ENCODE results near the gene ABCG1.
A peak's percentile ranks its signal among the peaks of the same experiment; 100 is the strongest.

Gene ABCG1

GRCh38 chr21:42216726-42217572 lies 2.0 kb upstream of the ABCG1 start:
- Histone ChIP-seq H3K4me3 (ENCODE audit: extremely low read depth, insufficient read depth, low read length, poor library complexity, severe bottlenecking) (no peak overlapping the region), H3K9me3 (ENCODE audit: control insufficient read depth, low read length) (peaks cover 8% of the 10 kb centered on the region), H3K27ac (ENCODE audit: low read depth, low read length, severe bottlenecking) (no peak overlapping the region), H3K4me1 (ENCODE audit: control insufficient read depth, insufficient read depth, low read length, poor library complexity, severe bottlenecking) (peaks cover 6% of the 10 kb centered on the region), H3K36me3 (ENCODE audit: control insufficient read depth, insufficient read depth, low read length) (no peaks in the 10 kb centered on the region)
- WGBS, 2 experiments (ENCODE audit: insufficient coverage in 2 of 2) = 87 to 89% methylated on average over 17 of the region's 17 CpGs

GRCh38 chr21:42219606-42220137 lies 732 bp downstream of the ABCG1 start:
- Histone ChIP-seq H3K4me3 (ENCODE audit: extremely low read depth, insufficient read depth, low read length, poor library complexity, severe bottlenecking) (peak overlapping the region; percentile 34), H3K27ac (ENCODE audit: low read depth, low read length, severe bottlenecking) (no peak overlapping the region), H3K4me1 (ENCODE audit: control insufficient read depth, insufficient read depth, low read length, poor library complexity, severe bottlenecking) (peaks cover 6% of the 10 kb centered on the region), H3K9me3 (ENCODE audit: control insufficient read depth, low read length) (peaks cover 8% of the 10 kb centered on the region), H3K36me3 (ENCODE audit: control insufficient read depth, insufficient read depth, low read length) (no peaks in the 10 kb centered on the region)
- 1% methylated on average over 21 to 40 of the region's 41 CpGs for WGBS, 2 experiments (ENCODE audit: insufficient coverage in 2 of 2)

GRCh38 chr21:42220138-42220701 lies 1.3 kb downstream of the ABCG1 start:
- peaks cover 6% of the 10 kb centered on the region for H3K4me1 ChIP-seq (ENCODE audit: control insufficient read depth, insufficient read depth, low read length, poor library complexity, severe bottlenecking)
- H3K9me3 ChIP-seq (ENCODE audit: control insufficient read depth, low read length) = peaks cover 6% of the 10 kb centered on the region
- peak overlapping the region; percentile 34 for H3K4me3 ChIP-seq (ENCODE audit: extremely low read depth, insufficient read depth, low read length, poor library complexity, severe bottlenecking)
- WGBS, 2 experiments (ENCODE audit: insufficient coverage in 2 of 2) = 5% methylated on average over 18 to 21 of the region's 26 CpGs
- H3K36me3 ChIP-seq (ENCODE audit: control insufficient read depth, insufficient read depth, low read length) = no peaks in the 10 kb centered on the region
- no peak overlapping the region for H3K27ac ChIP-seq (ENCODE audit: low read depth, low read length, severe bottlenecking)

GRCh38 chr21:42221581-42222345 lies 2.8 kb downstream of the ABCG1 start:
- no peak overlapping the region for H3K27ac ChIP-seq (ENCODE audit: low read depth, low read length, severe bottlenecking)
- 84 to 88% methylated on average over 10 to 11 of the region's 15 CpGs for WGBS, 2 experiments (ENCODE audit: insufficient coverage in 2 of 2)
- H3K4me3 ChIP-seq (ENCODE audit: extremely low read depth, insufficient read depth, low read length, poor library complexity, severe bottlenecking) = no peak overlapping the region
- H3K36me3 ChIP-seq (ENCODE audit: control insufficient read depth, insufficient read depth, low read length) = no peaks in the 10 kb centered on the region
- H3K9me3 ChIP-seq (ENCODE audit: control insufficient read depth, low read length) = no peaks in the 10 kb centered on the region
- peaks cover 6% of the 10 kb centered on the region for H3K4me1 ChIP-seq (ENCODE audit: control insufficient read depth, insufficient read depth, low read length, poor library complexity, severe bottlenecking)

- Histone ChIP-seq H3K27ac (ENCODE audit: low read depth, low read length, severe bottlenecking) (no peak overlapping the region), H3K36me3 (ENCODE audit: control insufficient read depth, insufficient read depth, low read length) (no peaks in the 10 kb centered on the region), H3K4me1 (ENCODE audit: control insufficient read depth, insufficient read depth, low read length, poor library complexity, severe bottlenecking) (peaks cover 6% of the 10 kb centered on the region), H3K9me3 (ENCODE audit: control insufficient read depth, low read length) (no peaks in the 10 kb centered on the region), H3K4me3 (ENCODE audit: extremely low read depth, insufficient read depth, low read length, poor library complexity, severe bottlenecking) (no peak overlapping the region)
- WGBS, 2 experiments (ENCODE audit: insufficient coverage in 2 of 2) = 75 to 86% methylated on average over 2 to 3 of the region's 6 CpGs
These were observed 3.4 kb downstream of the ABCG1 start for GRCh38 chr21:42222386-42222785.

- WGBS, 2 experiments (ENCODE audit: insufficient coverage in 2 of 2) = 81 to 86% methylated on average over 9 of the region's 9 CpGs
- peaks cover 6% of the 10 kb centered on the region for H3K4me1 ChIP-seq (ENCODE audit: control insufficient read depth, insufficient read depth, low read length, poor library complexity, severe bottlenecking)
- no peaks in the 10 kb centered on the region for H3K9me3 ChIP-seq (ENCODE audit: control insufficient read depth, low read length)
- no peak overlapping the region for H3K4me3 ChIP-seq (ENCODE audit: extremely low read depth, insufficient read depth, low read length, poor library complexity, severe bottlenecking)
- no peak overlapping the region for H3K27ac ChIP-seq (ENCODE audit: low read depth, low read length, severe bottlenecking)
- no peaks in the 10 kb centered on the region for H3K36me3 ChIP-seq (ENCODE audit: control insufficient read depth, insufficient read depth, low read length)
These were observed 4.0 kb downstream of the ABCG1 start for GRCh38 chr21:42222821-42223390.

GRCh38 chr21:42223826-42224575 lies 5.1 kb downstream of the ABCG1 start:
- H3K4me1 ChIP-seq (ENCODE audit: control insufficient read depth, insufficient read depth, low read length, poor library complexity, severe bottlenecking) = peaks cover 6% of the 10 kb centered on the region
- H3K27ac ChIP-seq (ENCODE audit: low read depth, low read length, severe bottlenecking) = no peak overlapping the region
- H3K36me3 ChIP-seq (ENCODE audit: control insufficient read depth, insufficient read depth, low read length) = no peaks in the 10 kb centered on the region
- no peak overlapping the region for H3K4me3 ChIP-seq (ENCODE audit: extremely low read depth, insufficient read depth, low read length, poor library complexity, severe bottlenecking)
- no peaks in the 10 kb centered on the region for H3K9me3 ChIP-seq (ENCODE audit: control insufficient read depth, low read length)
- 86 to 91% methylated on average over 8 to 11 of the region's 15 CpGs for WGBS, 2 experiments (ENCODE audit: insufficient coverage in 2 of 2)

GRCh38 chr21:42225042-42225441 lies 6.1 kb downstream of the ABCG1 start:
- Histone ChIP-seq H3K27ac (ENCODE audit: low read depth, low read length, severe bottlenecking) (no peak overlapping the region), H3K4me1 (ENCODE audit: control insufficient read depth, insufficient read depth, low read length, poor library complexity, severe bottlenecking) (peaks cover 5% of the 10 kb centered on the region), H3K9me3 (ENCODE audit: control insufficient read depth, low read length) (no peaks in the 10 kb centered on the region), H3K36me3 (ENCODE audit: control insufficient read depth, insufficient read depth, low read length) (no peaks in the 10 kb centered on the region), H3K4me3 (ENCODE audit: extremely low read depth, insufficient read depth, low read length, poor library complexity, severe bottlenecking) (no peak overlapping the region)
- WGBS, 2 experiments (ENCODE audit: insufficient coverage in 2 of 2) = 81 to 90% methylated on average over 2 to 4 of the region's 4 CpGs

GRCh38 chr21:42225571-42226155 lies 6.7 kb downstream of the ABCG1 start:
- no peak overlapping the region for H3K4me3 ChIP-seq (ENCODE audit: extremely low read depth, insufficient read depth, low read length, poor library complexity, severe bottlenecking)
- WGBS, 2 experiments (ENCODE audit: insufficient coverage in 2 of 2) = 78 to 90% methylated on average over 6 to 11 of the region's 13 CpGs
- H3K9me3 ChIP-seq (ENCODE audit: control insufficient read depth, low read length) = no peaks in the 10 kb centered on the region
- no peaks in the 10 kb centered on the region for H3K36me3 ChIP-seq (ENCODE audit: control insufficient read depth, insufficient read depth, low read length)
- H3K27ac ChIP-seq (ENCODE audit: low read depth, low read length, severe bottlenecking) = no peak overlapping the region
- peaks cover 3% of the 10 kb centered on the region for H3K4me1 ChIP-seq (ENCODE audit: control insufficient read depth, insufficient read depth, low read length, poor library complexity, severe bottlenecking)

Data from mesodermal cell (in vitro differentiated cells).